HG02763 (cell line): ENCODE data around the gene HOXA6.

Experiments
- ATAC-seq: cut with Tn5 transposase; IDR thresholded peaks from one replicate; pipeline ENCODE4 v1.9.1; 2021; ENCODE audit warnings: mild to moderate bottlenecking, moderate library complexity; ENCODE audit not compliant: unreplicated experiment

The HOXA6 gene

GRCh38 chr7:27124902-27125689 lies 22.5 kb downstream of the HOXA6 start:
- ATAC-seq = no peak

GRCh38 chr7:27124096-27124901 lies 23.3 kb downstream of the HOXA6 start:
- ATAC-seq = no peak

- no peak for ATAC-seq
Observed at GRCh38 chr7:27123477-27124053, 24.0 kb downstream of the HOXA6 start.

- no peak for ATAC-seq
Observed at GRCh38 chr7:27123007-27123476, 24.5 kb downstream of the HOXA6 start.

GRCh38 chr7:27122077-27122910 lies 25.3 kb downstream of the HOXA6 start:
- ATAC-seq = no peak

- no peak for ATAC-seq
Observed at GRCh38 chr7:27121684-27122076, 25.9 kb downstream of the HOXA6 start.

GRCh38 chr7:27119412-27119911 lies 28.1 kb downstream of the HOXA6 start:
- no peak for ATAC-seq

GRCh38 chr7:27118580-27118979 lies 29.0 kb downstream of the HOXA6 start:
- no peak for ATAC-seq

- ATAC-seq = no peak
Observed at GRCh38 chr7:27117887-27118491, 29.6 kb downstream of the HOXA6 start.

GRCh38 chr7:27116962-27117886 lies 30.4 kb downstream of the HOXA6 start:
- ATAC-seq = no peak

- ATAC-seq = no peak
Observed at GRCh38 chr7:27116031-27116961, 31.3 kb downstream of the HOXA6 start.

GRCh38 chr7:27115221-27116026 lies 32.1 kb downstream of the HOXA6 start:
- ATAC-seq = no peak

GRCh38 chr7:27114881-27115220 lies 32.7 kb downstream of the HOXA6 start:
- no peak for ATAC-seq

- no peak for ATAC-seq
Observed at GRCh38 chr7:27113991-27114769, 33.4 kb downstream of the HOXA6 start.

GRCh38 chr7:27112955-27113949 lies 34.3 kb downstream of the HOXA6 start:
- no peak for ATAC-seq
